Adipose tissue (tissue), 3 donors: Measurements from ENCODE around the gene MRPL47. TPM values are rescaled to one million over a fixed set of nuclear protein-coding genes. Genes with fewer than 3 reads are reported as not detected.
A peak's percentile ranks its signal among the peaks of the same experiment; 100 is the strongest.
"Not testable (repeated sequence)": the region's sequence is repeated elsewhere in the genome, so short reads cannot be mapped to it uniquely, and the experiment has no call there.

Source experiments
- H3K27ac ChIP-seq: one replicate; pipeline ENCODE4 v1.5.1; 2013; ENCODE audit warnings: low read depth, low read length
- WGBS, 3 donors: extraction: QIAGEN DNeasy Blood & Tissue Kit; methylation state at CpG; one replicate each; pipeline ENCODE4 v1.1.7; 2013; 5-methylcytosine and 5-hydroxymethylcytosine counted together
- polyA plus RNA-seq, 3 donors: library from polyadenylated mRNA; stranded (reverse); fragments of 200-250 nt; gene quantifications; one replicate each; pipeline ENCODE4 v1.2.3, GENCODE V29; 2013
- donor health status: healthy with polysubstance abuse.
- donor health status: Bipolar disorder and iron deficiency.
- donor health status: healthy.

The MRPL47 gene
- polyA plus RNA-seq: 10 to 100 TPM; 11.7 to 57.2 (median 28.3) TPM

DNA sequence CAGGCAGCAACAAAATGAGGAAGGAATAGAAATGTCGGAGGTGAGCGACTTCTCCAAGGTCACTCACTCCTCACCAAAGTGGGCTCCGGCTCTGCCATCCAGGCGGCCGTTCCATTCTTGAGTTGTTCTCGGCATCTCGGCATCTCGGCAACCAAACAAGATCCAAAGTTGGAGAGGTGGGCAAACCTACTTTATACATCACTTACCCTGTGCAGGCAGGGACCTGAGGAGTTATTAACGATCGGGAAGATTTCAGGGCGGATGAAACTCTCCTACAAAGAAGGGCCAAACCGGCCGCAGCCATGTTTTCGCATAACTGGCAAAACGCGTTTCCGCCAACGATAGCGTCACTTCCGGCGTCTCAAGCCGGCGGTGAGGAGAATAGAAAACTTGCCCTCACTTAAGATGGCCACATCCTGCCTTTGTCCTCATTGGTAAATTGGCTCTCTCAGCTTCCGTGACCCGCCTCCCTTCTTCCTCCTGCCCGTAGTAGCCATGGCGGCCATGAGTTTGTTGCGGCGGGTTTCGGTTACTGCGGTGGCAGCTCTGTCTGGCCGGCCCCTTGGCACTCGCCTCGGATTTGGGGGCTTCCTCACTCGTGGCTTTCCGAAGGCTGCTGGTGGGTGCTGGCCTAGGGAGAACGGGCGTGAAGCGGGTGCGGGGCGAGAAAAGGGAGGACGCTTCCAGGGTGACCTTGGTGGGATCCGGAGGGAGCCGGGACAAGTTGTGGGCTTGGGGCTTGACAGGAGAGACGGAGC lies at the start of gene MRPL47, which contains the start of gene NDUFB5:
Gene MRPL47, minus strand, starts transcription at position 318 of the 758 bp plus-strand sequence. Its CDS starts 14 bp downstream, at position 304.
Gene NDUFB5, plus strand, starts transcription at position 474 of the 758 bp plus-strand sequence. Its CDS starts 22 bp downstream, at position 496.
- WGBS, 3 donors: 0% methylated on average over 45 of the region's 45 CpGs
- H3K27ac ChIP-seq: no peak within 1 kb of the TSS

DNA sequence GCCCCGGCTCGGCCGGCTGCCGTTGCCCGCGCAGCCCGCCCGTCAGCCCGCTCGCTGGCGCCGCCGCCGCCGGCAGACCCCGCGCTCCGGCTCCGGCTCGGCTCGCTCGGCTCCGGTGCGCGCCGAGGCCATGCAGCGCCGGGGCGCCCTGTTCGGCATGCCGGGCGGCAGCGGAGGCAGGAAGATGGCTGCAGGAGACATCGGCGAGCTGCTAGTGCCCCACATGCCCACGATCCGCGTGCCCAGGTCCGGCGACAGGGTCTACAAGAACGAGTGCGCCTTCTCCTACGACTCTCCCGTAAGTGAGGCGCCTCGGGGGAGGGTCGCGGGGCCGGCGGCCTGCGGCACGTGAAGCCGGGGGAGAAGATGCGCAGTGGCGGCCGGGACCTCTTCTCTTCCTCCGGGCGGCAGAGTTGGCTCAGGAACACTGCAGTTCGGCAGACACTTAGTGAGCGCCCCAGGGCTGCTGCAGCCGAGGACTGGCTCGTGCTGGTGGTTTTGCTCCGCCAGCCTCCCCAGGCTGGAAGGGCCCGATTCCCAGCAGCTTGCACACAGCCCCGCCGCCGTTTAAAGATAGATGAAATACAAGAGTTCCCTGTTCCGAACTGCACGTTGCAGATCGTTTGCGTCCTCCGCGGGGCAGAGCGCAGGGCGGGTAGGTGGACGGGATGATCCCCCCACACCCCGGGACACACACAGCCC lies 48.8 kb upstream of the MRPL47 start:
- 0% methylated on average over 62 to 77 of the region's 77 CpGs for WGBS, 3 donors
- peak overlapping the region; percentile 35 for H3K27ac ChIP-seq

DNA sequence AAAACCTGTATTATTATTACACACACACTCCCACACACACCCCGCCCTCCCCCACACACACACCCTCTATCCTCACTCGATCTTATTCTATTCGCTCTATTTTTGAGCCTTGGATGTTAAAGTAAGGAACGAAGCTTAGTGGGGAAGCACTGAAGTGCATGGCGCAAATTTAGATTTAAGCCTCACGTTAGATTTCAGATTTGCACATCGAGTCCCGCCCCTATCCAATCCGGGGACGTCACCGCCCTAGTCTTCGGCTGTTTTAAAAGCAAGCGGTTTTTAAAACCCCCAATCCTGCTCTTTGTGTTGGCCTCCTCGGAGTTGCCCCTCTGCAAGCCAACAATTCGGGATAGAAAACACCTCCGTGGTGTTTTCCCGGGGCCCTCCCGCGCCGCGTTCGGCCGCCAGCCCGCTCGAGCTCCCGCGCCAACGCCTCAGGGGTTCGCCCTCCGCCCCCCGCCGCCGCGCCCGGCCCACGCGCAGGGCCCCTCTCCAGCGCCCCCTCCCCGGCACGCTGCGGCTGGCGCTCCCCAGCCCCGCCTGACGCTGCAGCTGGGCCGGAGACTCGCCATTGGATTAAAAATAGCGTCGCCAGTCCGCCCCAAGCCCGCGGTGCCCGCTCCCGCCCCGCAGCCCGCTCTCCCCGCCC lies 48.1 kb upstream of the MRPL47 start, which contains the start of gene USP13:
Gene USP13, plus strand, starts transcription at position 594 of the 649 bp plus-strand sequence. CDS start 186 bp downstream, outside the sequence.
- WGBS, 3 donors: 0 to 1% (median 1%) methylated on average over 49 to 56 of the region's 56 CpGs
- peak within 1 kb of the TSS; percentile 35 for H3K27ac ChIP-seq

GRCh38 chr3:179651687-179652446 lies 47.4 kb upstream of the MRPL47 start:
- WGBS, 3 donors: 47 to 49% (median 48%) methylated on average over 11 of the region's 11 CpGs

DNA sequence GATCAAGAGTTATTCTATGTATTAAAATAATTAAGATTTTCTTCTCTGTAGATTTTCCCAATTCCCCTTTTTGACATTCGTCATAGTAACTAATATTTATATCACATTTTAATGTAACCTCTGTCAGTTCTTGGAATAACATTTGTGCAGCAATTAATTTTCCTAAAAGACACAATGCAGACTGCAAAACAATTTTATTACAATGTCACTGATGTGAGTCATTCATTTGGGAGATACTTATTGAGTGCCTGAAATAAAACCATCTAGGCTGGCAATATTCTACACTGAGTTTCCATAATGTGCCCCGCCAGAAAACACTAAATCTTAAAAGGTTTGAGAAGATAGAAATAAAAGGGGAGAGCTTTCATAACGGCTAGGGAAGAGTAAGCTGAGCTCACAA lies 41.7 kb upstream of the MRPL47 start:
- 80 to 92% (median 83%) methylated on average over 3 of the region's 3 CpGs for WGBS, 3 donors

More at GRCh38 chr3:179651687-179652446, 47.4 kb upstream of the MRPL47 start:
- H3K27ac ChIP-seq: no peak overlapping the region

GRCh38 chr3:179643837-179644236 lies 39.4 kb upstream of the MRPL47 start:
- not testable (repeated sequence) for H3K27ac ChIP-seq
- 90 to 96% (median 93%) methylated on average over 8 of the region's 8 CpGs for WGBS, 3 donors

More for the DNA sequence above, 41.7 kb upstream of the MRPL47 start:
- H3K27ac ChIP-seq: no peak overlapping the region

DNA sequence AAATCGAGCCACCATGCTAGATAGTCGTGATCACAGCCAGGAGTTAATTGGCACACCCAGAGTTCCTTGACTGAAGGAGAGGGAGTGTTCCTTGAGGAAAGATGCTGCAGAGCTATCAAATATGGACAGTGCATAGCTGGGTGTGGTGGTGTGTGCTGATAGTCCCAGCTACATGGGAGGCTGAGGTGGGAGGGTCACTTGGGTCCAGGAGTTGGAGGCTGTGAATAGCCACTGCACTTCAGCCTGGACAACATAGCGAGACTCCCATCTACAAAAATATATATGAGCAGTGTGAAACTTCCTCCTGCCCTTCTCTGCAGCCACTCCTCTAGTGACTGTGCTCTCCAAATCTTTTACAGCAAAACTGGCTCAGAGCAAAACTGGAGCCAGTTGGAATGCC lies 38.4 kb upstream of the MRPL47 start:
- WGBS, 3 donors: 86 to 91% (median 87%) methylated on average over 3 of the region's 3 CpGs
- H3K27ac ChIP-seq: no peak overlapping the region

DNA sequence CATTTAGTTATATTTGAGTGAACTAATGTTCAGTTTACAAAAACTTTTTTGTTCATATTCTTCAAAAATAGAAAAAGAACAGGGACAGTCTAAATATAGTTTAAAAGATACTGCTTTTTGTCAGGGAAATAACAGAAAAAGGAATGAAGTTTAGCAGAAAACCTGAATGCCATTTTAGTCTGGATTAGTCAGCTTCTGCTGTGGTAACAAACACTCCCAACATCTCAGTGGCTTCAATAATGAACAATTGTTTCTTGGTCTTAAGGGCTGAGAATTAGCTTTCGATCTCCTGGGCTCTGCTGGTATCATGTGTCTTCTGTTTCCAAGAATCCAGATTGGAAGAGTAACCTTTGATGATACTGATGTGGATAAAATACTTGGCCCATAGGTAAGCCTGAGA lies 36.0 kb upstream of the MRPL47 start:
- 94 to 97% (median 95%) methylated on average over 1 of the region's 1 CpG for WGBS, 3 donors
- H3K27ac ChIP-seq: no peak overlapping the region

- WGBS, 3 donors: 69 to 82% (median 74%) methylated on average over 3 of the region's 3 CpGs
- H3K27ac ChIP-seq: no peak overlapping the region
Measured at GRCh38 chr3:179630753-179631451, 26.5 kb upstream of the MRPL47 start.

GRCh38 chr3:179624451-179624850 lies 20.0 kb upstream of the MRPL47 start:
- 78 to 88% (median 81%) methylated on average over 3 of the region's 3 CpGs for WGBS, 3 donors
- no peak overlapping the region for H3K27ac ChIP-seq

DNA sequence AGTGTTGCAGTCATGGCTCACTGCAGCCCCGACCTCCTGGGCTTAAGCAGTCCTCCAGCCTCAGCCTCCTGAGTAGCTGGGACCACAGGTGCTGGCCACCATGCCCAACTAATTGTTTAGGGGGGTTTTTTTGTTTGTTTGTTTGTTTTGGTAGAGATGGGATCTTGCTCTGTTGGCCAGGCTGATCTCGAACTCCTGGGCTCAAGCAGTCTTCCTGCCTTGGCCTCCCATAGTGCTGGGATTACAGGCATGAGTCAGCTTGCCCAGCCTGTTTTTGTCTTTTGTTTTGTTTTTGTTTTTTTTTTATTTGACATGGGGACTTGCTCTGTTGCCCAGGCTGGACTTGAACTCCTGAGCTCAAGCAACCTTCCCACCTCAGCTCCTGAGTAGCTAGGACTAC lies 17.6 kb upstream of the MRPL47 start:
- 95 to 98% (median 96%) methylated on average over 2 of the region's 2 CpGs for WGBS, 3 donors
- H3K27ac ChIP-seq: no peak overlapping the region

- 77 to 82% (median 80%) methylated on average over 4 of the region's 4 CpGs for WGBS, 3 donors
- no peak overlapping the region for H3K27ac ChIP-seq
Measured at GRCh38 chr3:179615458-179616173, 11.2 kb upstream of the MRPL47 start.

DNA sequence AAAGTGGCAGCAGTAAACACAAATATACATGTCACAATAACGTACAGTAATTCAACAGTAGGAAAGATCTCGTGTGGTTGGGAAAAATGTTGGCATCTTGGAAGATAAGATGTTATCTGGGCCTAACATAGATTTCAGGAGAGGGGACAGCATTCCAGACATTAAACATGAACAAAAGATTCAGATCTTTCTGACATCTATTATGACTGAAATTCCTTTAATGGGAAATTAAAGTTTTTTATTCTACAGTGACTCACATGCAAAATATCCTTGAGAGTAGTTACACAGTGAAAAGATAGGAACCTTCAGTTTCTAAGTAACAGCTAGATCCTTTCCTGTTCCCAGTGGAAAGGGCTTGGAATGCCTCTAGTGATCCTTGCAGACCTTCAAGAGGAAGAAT lies 9.4 kb upstream of the MRPL47 start:
- 36 to 77% (median 69%) methylated on average over 2 of the region's 2 CpGs for WGBS, 3 donors
- H3K27ac ChIP-seq: no peak overlapping the region

DNA sequence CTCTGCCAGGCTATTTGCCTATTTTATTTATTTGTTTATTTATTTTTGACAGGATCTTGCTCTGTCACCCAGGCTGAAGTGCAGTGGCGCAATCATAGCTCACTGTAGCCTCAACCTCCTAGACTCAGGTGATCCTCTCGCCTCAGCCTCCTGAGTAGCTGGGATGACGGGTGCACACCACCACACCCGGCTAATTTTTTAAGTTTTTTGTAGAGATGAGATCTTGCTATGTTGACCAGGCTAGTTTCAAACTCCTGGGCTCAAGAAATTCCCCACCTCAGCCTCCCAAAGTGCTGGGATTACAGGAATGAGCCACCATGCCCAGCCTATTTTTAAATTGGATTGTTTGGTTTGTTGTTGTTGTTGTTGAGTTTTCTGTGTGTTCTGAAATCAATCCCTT lies 5.6 kb upstream of the MRPL47 start:
- 94 to 98% (median 96%) methylated on average over 4 of the region's 4 CpGs for WGBS, 3 donors
- H3K27ac ChIP-seq: no peak overlapping the region

GRCh38 chr3:179608931-179609720 lies 4.7 kb upstream of the MRPL47 start:
- H3K27ac ChIP-seq: no peak overlapping the region
- 50 to 64% (median 61%) methylated on average over 6 of the region's 6 CpGs for WGBS, 3 donors

DNA sequence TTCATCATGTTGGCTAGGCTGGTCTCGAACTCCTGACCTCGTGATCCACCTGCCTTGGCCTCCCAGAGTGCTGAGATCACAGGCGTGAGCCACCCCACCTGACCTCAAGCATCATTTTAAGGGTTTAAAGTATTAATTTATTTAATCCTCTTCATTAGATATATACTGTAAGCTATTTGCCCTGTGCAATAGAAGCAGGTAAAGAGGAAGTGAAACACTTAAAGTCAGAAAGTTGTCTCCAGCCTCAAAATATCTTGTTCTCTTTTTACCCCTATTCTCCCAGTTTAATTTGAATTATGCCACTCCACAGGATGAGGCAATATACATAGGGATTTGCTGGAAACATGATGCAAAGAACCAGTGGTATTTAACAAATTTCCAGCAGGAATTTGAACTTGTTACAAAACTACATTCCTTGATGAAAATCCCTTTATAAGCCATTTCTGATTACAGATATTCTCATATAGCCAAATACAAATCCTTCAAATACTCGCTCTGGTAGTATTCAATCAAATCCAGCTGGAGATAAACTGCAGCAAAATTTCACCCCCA lies 2.2 kb upstream of the MRPL47 start:
- WGBS, 3 donors: 94 to 95% (median 95%) methylated on average over 4 of the region's 4 CpGs
- H3K27ac ChIP-seq: no peak overlapping the region
